Mucosa of rectum (tissue), 2 donors: ENCODE results near the gene TMPRSS6.
A peak's percentile ranks its signal among the peaks of the same experiment; 100 is the strongest.

Experiments
- H3K27ac ChIP-seq, 2 donors: one replicate each; pipeline ENCODE4 v1.7.0; 2013; ENCODE audit warnings: inconsistent platforms in 2 of 2, low read depth in 2 of 2, low read length in 2 of 2
- H3K27me3 ChIP-seq, 2 donors: one replicate each; pipeline ENCODE4 v1.7.0; 2013; ENCODE audit warnings: low read length in 2 of 2; ENCODE audit not compliant: control insufficient read depth in 2 of 2, insufficient read depth in 2 of 2
- H3K36me3 ChIP-seq, 2 donors: one replicate each; pipeline ENCODE4 v1.7.0; 2013; ENCODE audit warnings: low read length in 2 of 2; ENCODE audit not compliant: control insufficient read depth in 2 of 2, insufficient read depth in 2 of 2
- H3K4me1 ChIP-seq, 2 donors: one replicate each; pipeline ENCODE4 v1.7.0; 2013; ENCODE audit warnings: low read length in 2 of 2, mild to moderate bottlenecking in 1 of 2; ENCODE audit not compliant: control insufficient read depth in 2 of 2, insufficient read depth in 2 of 2
- H3K4me3 ChIP-seq, 2 donors: one replicate each; pipeline ENCODE4 v1.7.0; 2013; ENCODE audit warnings: low read length in 2 of 2
- H3K9ac ChIP-seq, 2 donors: one replicate each; pipeline ENCODE4 v1.7.0; 2013; ENCODE audit warnings: low read length in 2 of 2, low read depth in 1 of 2, mild to moderate bottlenecking in 1 of 2
- H3K9me3 ChIP-seq, 2 donors: one replicate each; pipeline ENCODE4 v1.7.0; 2013; ENCODE audit warnings: low read length in 2 of 2; ENCODE audit not compliant: control insufficient read depth in 2 of 2
- donor health status: healthy.
- donor health status: Normal muscosa, but diverticular disease.

TMPRSS6 gene

DNA sequence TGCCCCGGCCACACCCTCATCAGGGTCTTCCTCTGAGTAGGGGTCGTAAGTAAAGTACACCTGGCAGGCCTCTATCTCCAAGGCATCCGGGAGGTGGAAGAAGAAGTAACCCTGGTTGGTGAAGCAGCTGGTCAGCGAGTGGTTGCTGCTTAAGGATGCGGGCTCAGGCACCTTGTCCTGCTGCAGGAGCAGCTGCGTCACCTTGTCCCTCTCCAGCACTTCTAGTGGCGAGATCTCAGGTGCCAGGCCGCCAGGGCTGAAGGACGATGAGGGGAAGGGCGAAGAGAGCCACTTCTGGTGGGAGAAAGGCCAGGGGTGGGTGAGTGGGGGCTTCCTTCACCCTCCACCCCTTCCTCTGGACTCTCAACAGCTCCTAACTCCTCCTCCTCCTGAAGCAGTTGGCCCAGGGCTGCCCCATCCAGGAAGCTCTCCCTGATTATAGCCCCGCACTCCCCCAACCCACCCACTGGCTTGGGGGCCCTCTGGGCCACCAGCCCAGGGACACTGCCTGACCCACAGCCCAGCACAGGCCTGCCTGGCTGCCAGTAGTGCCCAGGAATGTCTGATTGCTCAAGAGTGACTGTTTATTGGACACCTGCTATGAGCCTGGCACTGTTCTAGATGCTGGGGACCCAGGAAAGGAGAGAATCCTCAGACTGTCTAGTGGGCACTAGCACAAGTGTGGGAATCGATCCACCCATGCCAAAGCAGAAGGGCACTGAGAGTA is 19.2 kb upstream of the TMPRSS6 start:
- Histone ChIP-seq H3K9me3 (no peaks in the 10 kb centered on the region), H3K27me3 (no peaks in the 10 kb centered on the region), H3K36me3 (no peaks in the 10 kb centered on the region), H3K9ac (no peak overlapping the region), H3K4me3 (no peak overlapping the region), H3K27ac (no peak overlapping the region), H3K4me1 (no peaks in the 10 kb centered on the region)

DNA sequence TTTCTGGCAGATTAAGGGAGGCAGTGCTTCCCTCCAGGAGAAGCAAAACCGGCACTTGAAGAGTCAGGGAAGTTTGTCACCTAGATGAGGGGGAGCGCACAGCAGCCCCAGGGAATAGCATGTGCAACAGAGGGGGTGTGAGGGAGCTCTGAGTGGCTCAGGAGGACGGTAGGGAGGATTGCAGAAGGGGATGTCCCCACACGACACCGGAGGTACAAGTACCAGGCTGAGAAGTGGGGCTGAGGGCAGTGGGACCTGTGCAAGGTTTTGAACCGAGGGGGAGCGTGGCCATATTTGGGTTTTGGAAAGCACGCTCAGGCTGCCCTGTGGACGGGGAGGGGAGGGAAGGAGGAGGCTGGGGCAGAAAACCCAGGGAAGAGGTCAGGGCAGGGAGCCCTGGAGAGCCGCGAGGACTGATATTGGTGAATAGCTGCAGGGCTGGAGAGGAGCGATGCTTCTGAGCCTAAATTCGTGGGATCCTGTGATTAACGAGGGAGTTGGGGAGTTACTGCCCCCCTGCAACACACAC is 17.9 kb upstream of the TMPRSS6 start:
- no peaks in the 10 kb centered on the region for H3K27me3 ChIP-seq
- peaks cover 0 to 2% of the 10 kb centered on the region in 2 donors for H3K4me1 ChIP-seq
- no peaks in the 10 kb centered on the region for H3K36me3 ChIP-seq
- H3K27ac ChIP-seq, result no peak overlapping the region
- no peaks in the 10 kb centered on the region for H3K9me3 ChIP-seq
- no peak overlapping the region for H3K9ac ChIP-seq
- H3K4me3 ChIP-seq, result no peak overlapping the region

DNA sequence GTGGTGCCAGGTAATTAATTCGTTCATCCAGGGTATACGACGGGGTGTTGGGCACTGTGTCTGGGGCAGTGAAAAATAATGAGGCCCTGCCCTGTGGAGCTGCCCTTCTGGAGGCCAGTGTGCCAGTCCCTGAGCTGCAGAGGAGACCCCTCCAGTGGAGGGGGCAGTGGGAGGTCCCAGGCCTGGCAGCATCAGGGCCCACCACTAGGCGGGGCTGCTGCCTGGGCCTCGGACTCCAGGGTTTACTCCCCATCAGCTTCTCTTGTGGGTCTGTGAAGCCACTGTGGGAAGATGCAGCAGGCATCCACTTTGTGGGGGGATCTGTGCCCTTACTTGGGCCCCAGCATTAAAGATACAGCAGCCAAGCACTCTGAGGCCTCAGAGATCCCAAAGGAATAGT is 17.4 kb upstream of the TMPRSS6 start:
- no peak overlapping the region for H3K9ac ChIP-seq

DNA sequence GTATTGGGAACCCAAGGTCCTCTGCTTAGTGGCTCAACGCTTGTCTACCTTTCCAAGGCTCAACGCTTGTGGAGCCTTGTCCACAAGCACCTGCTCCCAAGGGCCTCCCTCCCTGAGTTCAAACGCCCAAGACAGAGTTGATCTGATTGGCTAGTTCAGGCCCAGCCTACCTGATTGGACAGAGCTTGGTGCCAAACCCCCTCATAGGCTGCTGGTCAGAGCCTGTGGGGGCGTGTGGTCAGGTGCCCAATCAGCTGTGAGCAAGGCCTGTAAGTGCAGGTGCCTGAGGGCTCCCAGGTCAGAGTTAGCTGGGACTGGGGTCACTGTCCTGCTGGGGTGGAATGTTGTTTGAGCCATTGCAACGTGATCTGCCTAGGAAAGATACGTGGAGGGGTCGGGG is 16.9 kb upstream of the TMPRSS6 start:
- H3K36me3 ChIP-seq, result no peaks in the 10 kb centered on the region
- H3K27ac ChIP-seq, result no peak overlapping the region
- no peak overlapping the region for H3K9ac ChIP-seq
- no peak overlapping the region for H3K4me3 ChIP-seq
- H3K4me1 ChIP-seq, result peaks cover 0 to 4% of the 10 kb centered on the region in 2 donors
- H3K9me3 ChIP-seq, result no peaks in the 10 kb centered on the region
- no peaks in the 10 kb centered on the region for H3K27me3 ChIP-seq

More for the DNA sequence above, 17.4 kb upstream of the TMPRSS6 start:
- Histone ChIP-seq H3K4me3 (no peak overlapping the region), H3K27ac (no peak overlapping the region), H3K4me1 (peaks cover 0 to 4% of the 10 kb centered on the region in 2 donors), H3K27me3 (no peaks in the 10 kb centered on the region), H3K36me3 (no peaks in the 10 kb centered on the region), H3K9me3 (no peaks in the 10 kb centered on the region)

DNA sequence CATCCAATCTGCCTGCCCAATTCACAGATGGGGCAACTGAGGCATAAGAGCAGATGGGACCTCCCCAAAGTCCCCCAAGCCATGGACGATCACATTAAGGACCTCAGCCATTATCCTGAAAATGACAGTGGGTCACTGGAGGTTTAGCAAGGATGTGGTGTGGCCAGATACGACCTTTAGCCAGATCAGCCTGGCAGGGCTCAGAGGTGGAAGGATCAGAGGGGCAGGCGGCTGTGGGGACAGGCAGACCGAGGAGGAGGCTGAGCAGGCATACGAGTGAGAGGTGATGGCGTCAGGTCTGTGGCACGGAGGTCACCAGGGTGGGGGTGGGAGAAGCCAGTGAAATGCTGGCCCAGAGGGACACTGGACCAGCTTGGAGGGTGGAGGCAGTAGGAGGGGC is 14.1 kb upstream of the TMPRSS6 start:
- H3K4me3 ChIP-seq, result no peak overlapping the region
- H3K27me3 ChIP-seq, result no peaks in the 10 kb centered on the region
- H3K9ac ChIP-seq, result no peak overlapping the region
- peaks cover 0 to 4% of the 10 kb centered on the region in 2 donors for H3K4me1 ChIP-seq
- no peaks in the 10 kb centered on the region for H3K9me3 ChIP-seq
- no peaks in the 10 kb centered on the region for H3K36me3 ChIP-seq
- H3K27ac ChIP-seq, result no peak overlapping the region

DNA sequence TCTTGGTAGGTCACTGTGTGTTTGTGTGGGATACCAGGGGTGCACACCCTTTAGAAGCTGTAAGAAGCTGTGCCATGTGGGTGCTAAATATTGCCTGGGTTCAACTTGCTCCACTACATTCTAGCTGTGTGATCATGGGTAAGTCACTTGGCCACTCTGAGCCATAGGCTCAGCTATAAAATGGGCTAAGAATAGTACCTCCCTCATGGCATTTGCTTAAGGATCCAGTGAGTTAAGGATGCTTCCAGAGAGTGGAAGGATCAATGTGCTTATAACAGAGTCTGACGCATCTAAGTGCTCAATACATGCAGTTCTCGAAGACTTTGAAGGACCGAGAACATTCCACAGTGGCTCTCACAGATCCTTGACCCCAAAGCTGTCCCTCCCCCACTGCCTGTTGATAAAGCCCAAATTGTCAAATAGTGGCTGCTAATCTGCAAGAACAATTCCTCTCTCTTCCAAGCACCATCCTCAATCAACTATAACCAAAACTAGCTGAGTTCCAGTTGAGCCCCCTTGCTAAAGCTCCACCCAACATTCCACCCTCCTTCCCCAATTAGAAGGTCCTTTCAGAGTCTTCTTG is 13.2 kb upstream of the TMPRSS6 start:
- Histone ChIP-seq H3K36me3 (no peaks in the 10 kb centered on the region), H3K27me3 (no peaks in the 10 kb centered on the region), H3K9ac (no peak overlapping the region), H3K4me1 (peaks cover 0 to 4% of the 10 kb centered on the region in 2 donors), H3K27ac (peak overlapping the region; percentile 17 to 68), H3K9me3 (no peaks in the 10 kb centered on the region), H3K4me3 (no peak overlapping the region)

DNA sequence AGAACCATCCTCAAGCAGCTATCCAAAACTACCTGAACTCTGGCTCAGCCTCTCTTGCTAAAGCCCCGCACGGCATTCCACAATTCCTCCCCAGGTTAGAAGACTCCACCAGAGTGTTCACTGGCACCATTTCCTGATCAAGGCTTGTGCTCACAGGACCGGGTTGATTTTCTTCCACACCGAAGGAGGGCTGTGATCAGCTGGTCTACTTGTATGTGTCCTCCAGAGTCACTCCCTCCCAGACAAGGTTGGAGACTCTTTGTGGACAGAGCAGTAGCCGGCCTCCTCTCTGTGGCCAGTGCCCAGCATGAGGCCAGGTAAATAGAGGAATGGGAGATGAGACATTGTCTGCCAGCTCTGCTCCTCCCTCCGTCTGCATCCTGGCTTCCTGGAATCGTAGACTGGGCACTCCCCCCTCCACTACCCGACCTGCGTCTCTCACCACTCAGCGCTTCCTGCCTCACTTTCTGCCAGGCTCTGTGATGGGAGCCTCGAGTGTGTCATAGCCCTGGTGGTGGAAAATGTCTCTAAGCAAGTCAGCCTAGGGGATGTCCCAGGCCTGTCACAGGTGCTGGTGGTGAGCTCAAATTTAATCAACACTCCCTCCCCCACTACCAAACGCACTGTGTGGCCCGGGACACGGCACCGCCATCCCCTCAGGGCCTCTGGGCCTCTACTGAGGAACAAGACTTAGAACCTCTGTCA is 12.5 kb upstream of the TMPRSS6 start:
- Histone ChIP-seq H3K4me1 (peaks cover 0 to 4% of the 10 kb centered on the region in 2 donors), H3K4me3 (no peak overlapping the region), H3K36me3 (no peaks in the 10 kb centered on the region), H3K27me3 (no peaks in the 10 kb centered on the region), H3K27ac (peak overlapping the region; percentile 17 to 68), H3K9me3 (no peaks in the 10 kb centered on the region), H3K9ac (no peak overlapping the region)

DNA sequence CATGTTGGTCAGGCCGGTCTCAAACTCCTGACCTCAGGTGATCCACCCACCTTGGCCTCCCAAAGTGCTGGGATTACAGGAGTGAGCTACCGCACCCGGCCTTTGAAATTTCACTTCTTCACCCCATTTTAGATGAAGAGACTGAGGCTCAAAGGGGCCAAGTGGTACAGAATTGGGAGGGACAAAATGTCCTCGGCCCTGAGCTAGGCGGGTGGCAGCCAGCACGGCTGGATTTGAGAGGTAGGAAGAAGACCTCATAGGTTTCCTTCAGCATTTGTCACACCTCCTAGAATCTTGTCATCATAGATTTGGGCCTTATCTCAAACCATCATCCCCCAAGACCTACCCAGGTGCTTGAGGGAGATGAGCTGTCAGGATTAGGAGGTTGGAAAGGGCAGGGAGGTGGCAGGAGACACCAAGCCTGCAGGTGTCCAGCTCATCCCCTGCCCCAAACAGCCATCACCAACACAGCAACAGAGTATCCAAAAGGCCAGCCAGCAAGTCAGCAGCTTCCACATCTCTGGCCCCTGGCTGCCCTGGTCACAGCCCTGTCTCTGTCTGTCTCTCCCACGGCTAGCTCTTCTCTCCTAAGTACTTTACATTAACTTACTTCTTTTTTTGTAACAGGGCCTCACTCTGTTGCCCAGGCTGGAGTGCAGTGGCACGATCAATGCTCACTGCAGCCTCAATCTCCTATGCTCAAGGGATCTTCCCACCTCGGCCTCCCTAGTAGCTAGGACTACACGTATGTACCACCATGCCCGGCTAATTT is 11.2 kb upstream of the TMPRSS6 start:
- Histone ChIP-seq H3K9ac (no peak overlapping the region), H3K4me1 (peaks cover 0 to 4% of the 10 kb centered on the region in 2 donors), H3K9me3 (no peaks in the 10 kb centered on the region), H3K4me3 (no peak overlapping the region), H3K36me3 (no peaks in the 10 kb centered on the region), H3K27me3 (no peaks in the 10 kb centered on the region), H3K27ac (no peak overlapping the region)

DNA sequence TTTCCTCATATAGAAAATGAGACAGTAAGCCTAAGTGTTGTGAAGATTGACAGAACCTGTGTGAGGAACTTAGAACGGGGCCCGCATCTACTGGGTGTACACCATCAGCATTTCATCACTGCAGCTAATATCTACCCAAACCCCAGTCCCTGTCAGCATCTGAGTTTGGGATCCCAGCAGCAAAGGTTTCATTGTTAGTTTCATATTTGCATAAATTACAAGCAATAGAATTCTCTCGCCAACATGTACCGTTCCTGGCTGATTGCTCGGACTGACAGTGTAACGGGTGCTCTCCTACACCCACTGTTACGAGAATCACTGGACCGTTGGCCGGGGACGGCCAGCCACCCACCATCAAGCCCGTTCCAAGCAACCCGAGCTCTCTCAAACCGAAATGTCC is 10.4 kb upstream of the TMPRSS6 start:
- H3K4me1 ChIP-seq, result peaks cover 0 to 4% of the 10 kb centered on the region in 2 donors
- no peaks in the 10 kb centered on the region for H3K27me3 ChIP-seq
- H3K27ac ChIP-seq, result no peak overlapping the region
- no peak overlapping the region for H3K4me3 ChIP-seq
- H3K36me3 ChIP-seq, result no peaks in the 10 kb centered on the region
- H3K9ac ChIP-seq, result no peak overlapping the region
- no peaks in the 10 kb centered on the region for H3K9me3 ChIP-seq
